Cortex of kidney (tissue), 1 donor: ENCODE measurements around the gene OXCT1.
"Not testable (repeated sequence)": the region's sequence is repeated elsewhere in the genome, so short reads cannot be mapped to it uniquely, and the experiment has no call there.

ENCODE experiments used
- DNase-seq: peaks from one replicate; lab custom pipeline; 2025; lab: John Stamatoyannopoulos, UW

Gene OXCT1

DNA sequence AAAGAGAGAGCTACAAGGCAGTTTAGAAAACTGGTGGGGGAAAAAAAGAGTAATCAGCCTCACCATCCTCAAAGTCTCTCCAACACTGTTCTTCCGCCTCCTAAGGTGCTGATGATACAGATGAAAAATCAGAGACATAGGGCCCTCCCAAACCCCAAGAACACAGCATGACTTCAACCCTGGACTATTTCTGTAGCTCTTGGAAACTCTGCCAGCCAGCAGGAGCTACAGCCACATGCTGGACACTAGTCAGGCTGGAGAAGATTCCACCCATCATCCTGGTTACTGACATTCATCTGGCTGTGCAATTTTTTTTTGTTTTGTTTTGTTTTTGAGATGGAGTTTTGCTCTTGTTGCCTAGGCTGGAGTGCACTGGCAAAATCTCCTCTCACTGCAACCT, 42.4 kb downstream of the OXCT1 start:
- DNase-seq: no peak

DNA sequence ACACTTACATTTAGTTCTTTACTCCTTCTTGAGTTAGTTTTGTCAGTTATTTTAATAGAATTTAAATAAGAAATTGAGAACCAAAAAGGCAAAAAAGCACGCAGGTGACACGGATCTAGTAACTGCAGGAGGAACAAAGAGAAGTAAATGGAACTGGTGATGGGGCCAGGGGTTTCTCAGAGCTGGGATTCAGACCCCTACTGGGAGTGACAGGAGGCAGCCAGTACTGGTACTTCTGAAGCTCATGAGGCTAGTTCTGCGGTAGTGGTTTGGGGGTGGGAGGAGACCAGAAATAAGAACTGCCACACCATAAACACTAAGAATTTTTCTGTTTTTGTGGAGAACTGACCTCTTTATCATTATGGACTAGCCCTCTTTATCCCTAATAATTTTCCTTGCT, 48.2 kb downstream of the OXCT1 start:
- DNase-seq: no peak

DNA sequence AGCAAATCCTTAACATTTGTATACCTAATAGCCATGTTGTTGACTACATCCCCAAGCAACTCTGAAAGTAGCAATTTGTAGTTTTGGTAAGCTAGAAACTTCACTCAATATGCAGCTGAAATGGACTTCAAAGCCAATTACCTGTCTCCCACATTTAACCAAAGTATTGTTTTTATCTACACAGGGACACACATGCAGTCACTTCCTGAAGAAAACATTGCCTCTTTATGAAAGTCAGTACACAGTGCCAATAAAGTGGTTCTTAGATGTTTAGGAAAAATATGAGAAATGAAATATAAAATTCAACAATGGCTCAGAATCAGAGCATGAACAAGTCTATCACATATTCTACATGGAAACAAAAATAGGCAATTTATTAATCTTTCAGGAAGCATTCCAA, 49.2 kb downstream of the OXCT1 start:
- DNase-seq: no peak

DNA sequence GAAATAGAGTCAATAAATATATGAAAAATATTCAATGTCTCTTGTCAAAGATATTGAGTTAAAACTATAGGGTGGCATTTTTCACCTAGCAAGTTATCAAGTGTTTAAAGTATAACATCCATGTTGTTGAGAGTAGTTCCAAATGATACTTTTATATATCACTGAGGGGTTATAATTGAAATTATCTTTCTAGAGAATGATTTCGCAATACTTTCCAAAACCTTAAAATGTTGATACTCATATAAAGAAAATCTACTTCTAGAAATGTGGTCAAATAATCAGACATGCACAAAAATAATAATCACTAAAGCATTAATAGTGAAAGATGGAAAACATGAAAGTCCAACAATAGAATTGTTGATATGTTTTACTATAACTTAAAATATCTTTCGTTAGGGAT, 50.1 kb downstream of the OXCT1 start:
- no peak for DNase-seq

DNA sequence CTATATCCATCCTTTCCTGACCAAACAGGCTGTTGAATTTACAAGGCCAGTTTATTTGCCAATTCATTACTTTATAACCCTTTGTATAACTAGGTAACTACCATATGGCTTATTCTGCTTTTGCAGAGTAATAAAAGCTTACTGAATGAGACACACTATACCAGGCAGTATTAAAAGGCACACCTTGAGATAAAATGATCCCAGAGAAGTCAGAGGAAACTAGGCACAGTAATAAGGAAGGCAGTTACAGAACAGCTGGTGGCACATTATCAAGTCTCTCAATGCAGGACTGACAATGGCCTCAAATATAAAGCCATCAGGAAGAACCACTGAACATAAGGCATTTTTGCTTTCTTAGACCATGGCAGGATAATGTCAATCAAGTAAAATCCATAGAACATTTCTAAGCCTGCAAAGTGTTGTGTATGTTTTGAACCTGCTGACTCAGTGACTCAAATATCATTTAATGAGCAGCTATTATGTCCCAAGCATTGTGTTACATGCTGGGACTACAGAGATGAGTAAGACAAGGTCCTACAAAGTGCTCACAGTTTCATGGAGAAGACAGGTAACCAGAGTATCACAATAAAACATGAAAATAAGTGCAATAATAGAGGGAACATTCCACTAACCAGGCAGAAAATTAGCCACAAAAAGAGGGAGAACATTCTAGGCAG, 52.5 kb downstream of the OXCT1 start:
- DNase-seq: no peak

DNA sequence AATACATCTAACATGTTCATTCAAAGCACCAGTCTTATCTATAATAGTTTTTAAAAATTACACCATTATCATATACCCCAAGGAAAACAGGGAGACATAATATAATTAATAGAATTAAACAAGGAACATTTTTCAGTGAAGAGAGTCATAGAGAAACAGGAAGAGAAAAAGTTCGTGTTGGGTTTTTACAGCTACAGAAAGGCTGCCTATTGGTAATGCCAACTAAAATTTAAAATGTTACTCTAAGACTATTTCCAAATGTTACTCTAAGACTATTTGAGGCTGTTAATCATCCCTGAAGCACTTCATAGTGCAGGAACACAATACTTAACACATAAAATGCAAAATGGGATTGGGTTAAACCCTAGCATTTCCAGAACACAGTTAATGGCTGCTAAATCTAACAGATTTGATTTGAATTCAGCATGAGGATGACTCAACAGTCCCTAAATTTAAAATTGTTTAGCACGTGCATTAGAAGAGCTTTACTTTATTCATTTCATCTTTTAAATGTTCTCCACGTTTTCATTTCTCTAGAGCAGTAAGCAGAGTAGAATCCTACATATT, 54.5 kb downstream of the OXCT1 start:
- no peak for DNase-seq

DNA sequence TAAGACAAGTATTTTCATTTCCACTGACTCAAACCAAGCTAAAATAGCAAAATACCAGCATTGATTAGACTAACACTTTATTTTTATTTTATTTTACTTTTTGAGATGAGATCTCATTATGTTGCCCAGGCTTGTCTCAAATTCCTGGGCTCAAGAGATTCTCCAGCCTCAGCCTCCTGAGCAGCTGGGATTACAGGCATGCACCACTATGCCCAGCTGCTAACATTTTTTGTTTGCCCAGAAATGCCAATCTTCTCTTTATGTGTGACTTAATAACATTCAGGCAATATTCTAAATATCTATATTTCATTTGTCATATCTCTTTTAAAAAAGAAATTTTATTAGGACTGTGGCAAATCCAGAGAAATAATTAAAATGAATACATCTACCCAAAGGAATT, 55.0 kb downstream of the OXCT1 start:
- no peak for DNase-seq

DNA sequence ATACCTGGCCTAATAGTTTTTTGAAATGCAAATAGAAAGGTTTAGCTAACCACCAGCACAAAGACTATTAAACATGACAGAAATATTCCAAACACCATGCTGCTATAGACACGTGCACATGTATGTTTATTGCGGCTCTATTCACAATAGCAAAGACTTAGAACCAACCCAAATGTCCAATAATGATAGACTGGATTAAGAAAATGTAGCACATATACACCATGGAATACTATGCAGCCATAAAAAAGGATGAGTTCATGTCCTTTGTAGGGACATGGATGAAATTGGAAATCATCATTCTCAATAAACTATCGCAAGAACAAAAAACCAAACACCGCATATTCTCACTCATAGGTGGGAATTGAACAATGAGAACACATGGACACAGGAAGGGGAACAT, 55.9 kb downstream of the OXCT1 start:
- DNase-seq: not testable (repeated sequence)

DNA sequence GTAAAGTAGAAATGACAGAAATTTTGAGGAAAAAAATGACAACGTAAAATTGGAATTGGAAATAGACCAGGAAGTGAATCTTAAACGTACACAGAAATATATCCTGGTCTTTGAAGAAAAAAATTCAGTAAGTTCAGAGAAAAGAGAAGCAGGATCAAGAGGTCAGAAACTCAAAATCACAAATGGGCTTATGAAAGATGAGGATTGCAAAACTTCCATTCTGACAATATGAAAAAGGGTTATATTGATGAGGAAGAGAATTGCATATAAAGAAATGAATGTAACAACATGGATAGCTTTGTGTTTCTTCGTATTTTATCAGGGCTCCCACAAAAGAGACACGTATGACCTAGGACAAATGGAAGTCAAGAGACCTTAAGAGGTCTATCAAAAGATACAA, 58.1 kb downstream of the OXCT1 start:
- no peak for DNase-seq

DNA sequence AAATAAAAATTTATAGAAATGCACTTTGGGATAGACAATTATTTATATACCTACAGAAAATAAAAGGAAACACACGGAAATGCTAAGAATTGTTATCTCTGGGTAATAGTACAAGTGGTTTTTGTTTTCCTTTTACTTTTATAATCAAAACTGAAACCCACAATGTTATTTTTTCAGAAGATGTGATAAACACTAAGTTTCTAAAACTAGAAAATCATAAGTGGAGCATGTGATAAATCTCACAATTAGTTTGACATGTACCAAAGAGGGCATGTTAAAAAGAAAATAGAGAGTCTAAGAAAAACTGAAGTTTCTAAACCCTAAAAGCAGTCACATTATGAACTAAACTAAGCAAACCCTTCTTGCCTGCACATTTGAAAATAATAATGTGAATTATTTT, 61.1 kb downstream of the OXCT1 start:
- no peak for DNase-seq

DNA sequence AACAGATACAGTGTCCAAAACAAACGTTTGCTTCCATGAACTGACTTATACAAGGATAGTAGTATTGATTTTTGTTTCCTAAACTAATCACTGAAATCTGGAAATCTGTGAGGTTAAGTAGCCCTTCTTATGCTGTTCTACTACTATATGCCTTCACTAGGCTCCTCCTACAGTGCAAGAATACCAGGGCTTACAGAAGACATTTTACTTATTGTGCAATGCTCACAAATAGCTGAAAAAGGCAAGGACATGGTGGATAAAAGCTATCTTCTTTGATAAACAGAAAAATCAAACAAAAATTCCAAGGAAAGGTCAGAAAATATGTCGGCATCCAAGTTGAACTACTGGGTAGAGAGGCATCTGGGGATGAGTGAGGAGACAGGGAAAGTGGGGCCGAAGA, 61.9 kb downstream of the OXCT1 start:
- DNase-seq: no peak

DNA sequence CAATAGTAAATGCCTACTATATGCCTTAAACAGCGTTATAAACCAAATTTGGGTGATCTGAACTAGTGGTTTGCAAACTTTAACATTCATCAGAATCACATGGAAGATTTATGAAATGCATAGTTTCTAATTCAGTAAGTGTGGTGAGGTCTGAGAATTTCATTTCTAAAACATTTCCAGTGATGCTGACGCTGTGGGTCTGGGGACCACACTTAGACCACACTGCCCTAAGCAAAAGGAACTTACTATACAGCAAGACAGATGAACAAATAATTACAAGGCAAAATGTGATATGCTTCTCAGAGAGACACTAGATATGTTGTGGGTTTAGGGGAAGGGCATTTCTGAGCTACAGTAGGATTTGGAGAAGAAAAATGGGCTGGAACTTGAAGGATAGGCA, 72.6 kb downstream of the OXCT1 start:
- DNase-seq: no peak

DNA sequence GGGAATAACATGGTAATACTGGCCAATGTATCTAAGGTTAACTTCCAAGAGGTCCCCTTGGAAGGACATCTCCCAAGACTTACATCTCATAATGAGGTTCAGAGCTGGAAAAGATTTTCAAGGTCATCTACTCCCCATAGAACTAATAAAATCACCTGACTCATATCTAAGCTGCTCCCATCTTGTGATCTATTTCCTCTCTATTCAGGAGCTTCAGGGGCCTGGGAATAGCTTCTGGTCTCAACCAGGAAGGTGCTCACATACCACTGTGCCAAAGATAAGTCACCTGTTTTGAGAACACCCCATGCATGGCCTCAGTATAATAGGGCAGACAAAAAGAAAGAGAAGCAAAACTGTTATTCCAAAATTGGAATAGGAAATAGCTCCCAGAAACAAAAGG, 74.2 kb downstream of the OXCT1 start:
- DNase-seq: no peak

DNA sequence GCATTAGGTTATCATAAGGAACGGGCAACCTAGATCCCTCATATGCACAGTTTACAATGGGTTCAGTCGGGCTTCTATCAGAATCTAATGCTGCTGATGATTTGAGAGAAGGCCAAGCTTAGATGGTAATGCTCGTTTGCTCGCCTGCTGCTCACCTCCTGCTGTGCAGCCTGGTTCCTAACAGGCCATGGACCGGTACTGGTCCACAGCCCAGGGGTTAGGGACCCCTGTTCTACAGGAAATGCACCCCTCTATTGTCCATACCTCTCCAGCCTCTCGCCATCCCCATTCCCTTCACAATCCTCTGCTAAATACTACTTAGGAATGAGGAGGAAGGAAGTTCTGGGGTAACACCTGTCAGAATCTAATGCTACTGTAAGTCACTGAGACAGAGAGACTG, 75.1 kb downstream of the OXCT1 start:
- no peak for DNase-seq

DNA sequence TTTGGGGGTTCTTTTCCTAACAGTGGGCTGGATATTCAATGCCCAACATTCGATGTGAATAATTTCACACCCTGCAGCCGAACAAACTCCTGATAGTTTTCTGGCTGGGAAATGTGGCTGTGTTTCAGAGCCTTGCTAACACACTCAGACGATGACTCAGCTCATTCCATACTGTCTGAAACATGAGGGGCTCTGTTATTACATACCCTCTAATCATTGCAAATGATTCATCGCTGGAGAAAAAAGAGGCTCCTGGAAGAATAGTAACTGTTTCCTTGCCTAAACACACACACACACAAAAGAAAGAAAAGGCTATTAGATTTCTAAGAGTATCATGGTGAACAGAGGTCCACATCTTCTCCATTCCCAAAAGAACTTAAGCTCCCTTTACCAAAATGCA, 75.8 kb downstream of the OXCT1 start:
- DNase-seq: no peak

DNA sequence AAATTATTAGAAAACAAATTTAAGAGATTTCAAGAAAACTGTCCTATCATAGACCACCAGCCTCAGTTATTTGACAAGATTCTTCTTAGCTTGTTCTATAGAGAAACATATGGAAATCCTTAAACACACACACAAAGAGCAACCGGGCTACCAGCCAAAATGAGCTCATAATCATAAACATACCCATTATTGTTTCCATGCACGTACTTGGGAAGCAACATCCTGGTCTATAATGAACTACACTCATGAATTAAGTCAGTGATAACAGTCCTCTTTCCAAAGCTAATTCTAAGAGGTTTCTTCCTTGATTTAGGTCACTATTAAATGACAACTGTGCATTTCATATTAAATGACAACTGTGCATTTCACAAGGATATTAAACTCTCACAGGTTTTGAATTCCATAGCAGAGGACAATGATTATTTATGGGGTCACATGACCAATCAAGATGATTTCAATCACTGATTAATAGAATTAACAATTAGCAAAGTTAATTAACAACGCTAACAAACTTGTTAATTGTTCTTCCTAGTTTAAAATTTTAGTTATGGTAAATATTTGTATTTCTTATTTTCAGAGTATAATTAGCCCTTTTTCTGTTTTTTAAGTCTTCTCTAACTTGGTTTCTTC, 77.0 kb downstream of the OXCT1 start:
- no peak for DNase-seq

DNA sequence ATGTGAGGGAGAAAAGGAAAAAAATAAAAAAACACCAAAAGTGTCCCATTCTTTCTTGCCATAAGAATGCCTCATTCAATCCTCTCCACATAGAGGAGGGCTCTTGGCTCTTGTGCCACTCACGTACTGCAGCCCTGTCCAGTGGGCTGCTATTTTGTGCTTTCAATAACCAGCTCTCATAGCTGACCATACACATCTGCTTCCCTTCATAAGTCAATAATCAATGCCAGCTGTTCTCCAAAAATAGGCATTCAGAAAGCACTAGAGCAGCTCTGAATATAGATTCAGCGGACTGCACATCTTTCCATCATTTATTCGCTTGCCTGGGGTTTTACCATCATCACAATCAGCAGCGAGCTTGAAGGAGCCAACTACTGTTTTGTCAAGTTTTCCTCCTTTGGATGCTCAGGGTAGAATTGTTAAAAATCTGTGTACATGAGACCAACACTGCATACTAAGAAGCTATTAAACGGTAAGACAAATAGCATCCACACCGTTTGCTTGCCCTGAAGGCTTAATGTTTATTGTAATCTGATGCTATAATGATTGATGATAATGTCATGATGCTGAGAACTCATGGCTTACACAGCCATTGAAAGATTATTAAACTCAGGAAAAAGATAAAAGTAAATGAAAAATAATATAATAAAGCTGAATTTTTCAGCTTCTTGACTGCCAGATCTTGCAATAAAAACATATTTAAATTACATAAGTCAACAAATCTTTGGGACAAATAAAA, 80.0 kb downstream of the OXCT1 start:
- DNase-seq: no peak

DNA sequence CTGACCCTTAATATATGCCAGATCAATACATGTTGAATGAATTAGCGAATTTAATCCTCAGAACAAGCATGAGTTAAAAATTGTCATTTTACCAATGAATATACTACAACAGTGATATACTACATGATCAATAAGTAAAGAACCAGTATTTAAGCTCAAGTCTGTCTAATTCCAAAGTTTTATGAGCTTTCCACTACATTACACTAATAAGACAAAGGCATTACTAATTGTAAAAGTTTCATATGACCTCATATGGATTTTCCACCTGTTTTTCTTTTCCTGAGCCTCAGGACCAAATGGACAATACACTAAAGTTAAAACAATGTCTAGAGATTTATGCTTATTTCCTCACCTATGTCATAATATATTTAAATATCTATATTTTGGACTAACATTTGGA, 80.8 kb downstream of the OXCT1 start:
- no peak for DNase-seq

DNA sequence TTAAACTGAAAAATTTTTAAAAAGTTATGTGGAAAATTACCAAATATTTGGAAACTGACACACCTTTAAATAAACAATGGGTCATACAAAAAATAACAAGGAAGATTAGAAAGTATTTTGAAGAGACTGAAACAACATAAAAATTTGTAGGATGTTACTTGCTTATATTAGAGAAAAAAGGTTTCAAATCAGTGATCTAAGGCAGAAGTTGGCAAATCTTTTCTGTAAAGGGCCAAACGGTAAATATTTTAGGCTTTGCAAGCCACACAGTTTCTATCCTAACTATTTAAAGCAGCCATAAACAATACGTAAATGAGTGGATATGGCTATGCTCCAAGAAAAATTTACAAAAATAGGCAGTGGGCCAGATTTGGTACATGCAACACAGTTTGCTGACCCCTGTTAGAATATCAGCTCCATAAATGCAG, 81.3 kb downstream of the OXCT1 start:
- no peak for DNase-seq

DNA sequence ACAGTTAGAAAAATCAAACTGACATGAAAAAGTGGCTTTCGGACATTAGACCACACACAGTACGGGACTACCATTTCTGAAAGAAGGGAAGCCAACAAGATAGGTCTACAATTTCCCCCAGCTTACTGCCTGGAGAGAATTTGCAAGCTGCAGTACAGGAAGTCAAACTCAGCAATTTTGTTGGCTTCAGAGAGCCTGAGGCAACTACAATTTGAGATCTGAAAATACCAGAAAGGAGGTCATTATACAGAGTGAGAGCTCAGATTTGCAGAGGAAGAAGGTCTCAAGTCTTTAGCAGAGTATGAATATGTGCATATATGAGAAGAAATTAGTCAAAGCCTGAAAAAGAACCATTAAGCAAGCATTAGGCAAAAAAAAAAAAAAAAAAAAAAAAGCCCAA, 83.0 kb downstream of the OXCT1 start:
- no peak for DNase-seq

DNA sequence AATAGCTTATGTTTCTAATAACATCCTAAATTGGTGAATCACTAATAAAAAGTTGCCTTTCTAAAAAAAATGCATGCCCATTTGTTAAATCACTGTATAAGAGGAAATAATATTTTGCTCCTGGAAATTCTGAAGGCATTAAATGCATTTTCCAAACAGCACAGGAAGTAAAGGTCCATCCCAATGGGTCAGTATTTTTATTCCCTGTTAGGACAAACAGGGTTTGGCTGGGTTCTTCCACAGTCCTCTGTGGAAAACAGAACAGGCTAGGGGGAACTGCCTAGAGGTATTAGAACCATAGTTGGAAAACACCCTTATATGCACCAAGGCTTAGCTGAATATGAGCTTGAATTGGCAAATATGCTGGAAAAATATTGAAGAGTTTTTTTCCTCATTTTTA, 85.2 kb downstream of the OXCT1 start:
- no peak for DNase-seq

DNA sequence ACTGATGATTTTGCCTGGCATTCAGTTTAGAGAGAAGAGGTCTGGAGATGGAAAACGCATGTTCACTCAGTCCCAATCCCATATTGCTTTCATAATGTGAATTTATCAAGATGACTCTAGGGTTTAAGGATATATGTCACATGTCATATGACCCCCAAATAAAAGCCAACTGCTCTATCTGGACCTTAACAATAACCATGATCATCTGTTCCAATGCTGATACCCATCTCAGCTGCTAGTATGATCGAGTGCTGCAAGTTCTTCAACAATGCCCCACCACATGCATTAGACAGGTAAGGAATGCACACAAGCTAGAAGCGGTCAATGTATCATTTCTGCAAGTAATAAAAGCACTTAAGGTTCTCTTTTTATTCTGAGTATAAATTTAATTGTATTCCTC, 91.8 kb downstream of the OXCT1 start:
- DNase-seq: no peak

DNA sequence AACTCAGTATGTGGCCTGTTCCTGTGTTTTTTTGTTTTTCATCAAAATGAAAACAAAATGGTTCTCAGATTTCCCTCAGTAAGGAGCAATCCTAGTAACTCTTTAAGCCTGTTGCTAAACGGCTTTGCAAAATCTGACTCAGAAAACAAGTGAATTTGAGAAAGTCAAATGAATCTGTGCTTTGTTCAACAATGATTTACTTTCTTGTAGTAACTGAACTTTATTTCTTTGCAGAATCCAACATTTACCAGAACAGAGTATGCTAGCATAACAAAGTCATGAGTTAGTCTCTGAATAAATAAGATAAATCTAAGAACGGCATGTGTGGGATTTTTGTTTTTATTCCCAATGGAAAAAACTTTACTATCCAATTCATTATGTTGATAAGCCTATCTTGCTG, 93.8 kb downstream of the OXCT1 start:
- no peak for DNase-seq
